IMR-90 (cell line): ENCODE data around the gene UBASH3A.

Source experiments
- BHLHE40 ChIP-seq: fragments of 150-350 bp; IDR thresholded peaks from 2 replicates; pipeline ENCODE4 v1.6.1; 2016; ENCODE audit warnings: mild to moderate bottlenecking, low read depth, low read length
- CEBPB ChIP-seq: IDR thresholded peaks from 2 replicates; pipeline ENCODE4 v1.6.1; 2012; ENCODE audit warnings: low read depth, low read length, improper control_type of control experiment
- CHD1 ChIP-seq: IDR thresholded peaks from 2 replicates; pipeline ENCODE4 v1.6.1; 2012; ENCODE audit warnings: low read depth, low read length, improper control_type of control experiment
- MAFK ChIP-seq: IDR thresholded peaks from 2 replicates; pipeline ENCODE4 v1.6.1; 2012; ENCODE audit warnings: low read depth, low read length, improper control_type of control experiment
- MAZ ChIP-seq: IDR thresholded peaks from 2 replicates; pipeline ENCODE4 v1.6.1; 2012; ENCODE audit warnings: low read depth, mild to moderate bottlenecking, low read length, improper control_type of control experiment, moderate library complexity, borderline replicate concordance
- NFE2L2 ChIP-seq: fragments of 150-350 bp; IDR thresholded peaks from 2 replicates; pipeline ENCODE4 v1.6.1; 2016; ENCODE audit warnings: low read depth, mild to moderate bottlenecking, low read length
- POLR2A ChIP-seq: IDR thresholded peaks from 2 replicates; pipeline ENCODE4 v1.6.1; 2012; ENCODE audit warnings: mild to moderate bottlenecking, low read depth, low read length
- RAD21 ChIP-seq: IDR thresholded peaks from 2 replicates; pipeline ENCODE4 v1.6.1; 2012; ENCODE audit warnings: low read length, improper control_type of control experiment
- RCOR1 ChIP-seq: IDR thresholded peaks from 2 replicates; pipeline ENCODE4 v1.6.1; 2012; ENCODE audit warnings: mild to moderate bottlenecking, low read length, improper control_type of control experiment; ENCODE audit not compliant: insufficient replicate concordance
- RFX5 ChIP-seq: IDR thresholded peaks from 2 replicates; pipeline ENCODE4 v1.8.0; 2012; ENCODE audit warnings: low read depth, mild to moderate bottlenecking, low read length, moderate library complexity
- SMC3 ChIP-seq: fragments of 150-350 bp; IDR thresholded peaks from 2 replicates; pipeline ENCODE4 v1.6.1; 2016; ENCODE audit warnings: low read depth, mild to moderate bottlenecking, antibody characterized with exemption, low read length, moderate library complexity
- TF ChIP-seq, protein P1 (sequence below): conservative IDR thresholded peaks from 2 replicates; pipeline ENCODE4 v1.5.1; 2012; ENCODE audit warnings: mild to moderate bottlenecking, low read depth, low read length, improper control_type of control experiment
- TF ChIP-seq, protein P2 (sequence below): fragments of 150-350 bp; IDR thresholded peaks from 2 replicates; pipeline ENCODE4 v1.6.1; 2017; ENCODE audit warnings: mild to moderate bottlenecking, antibody characterized with exemption, low read length, low read depth
- TF ChIP-seq, protein P3 (sequence below): fragments of 150-350 bp; IDR thresholded peaks from 2 replicates; pipeline ENCODE4 v1.6.1; 2016; ENCODE audit warnings: low read depth, mild to moderate bottlenecking, low read length, moderate library complexity, borderline replicate concordance

DNA sequence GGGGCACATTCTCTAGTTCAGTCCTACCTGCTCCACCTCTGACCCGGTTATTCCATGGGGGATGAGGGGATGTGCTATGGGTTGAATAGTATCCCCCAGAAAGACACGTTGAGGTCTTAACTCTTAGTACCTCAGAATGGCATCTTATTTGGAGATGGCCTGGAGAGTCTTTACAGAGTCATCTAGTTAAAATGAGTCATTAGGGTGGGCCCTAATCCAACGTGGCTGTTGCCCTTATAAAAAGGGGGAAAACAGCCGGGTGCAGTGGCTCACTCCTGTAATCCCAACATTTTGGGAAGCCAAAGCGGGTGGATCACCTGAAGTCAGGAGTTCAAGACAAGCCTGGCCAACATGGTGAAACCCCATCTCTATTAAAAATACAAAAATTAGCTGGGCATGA is 13.5 kb upstream of the UBASH3A start:
- TF ChIP-seq RAD21 (no peak), MAZ (no peak), POLR2A (no peak), NFE2L2 (no peak), RCOR1 (no peak), CHD1 (no peak), SMC3 (no peak), CEBPB (no peak), BHLHE40 (no peak), MAFK (no peak), RFX5 (no peak)
- TF ChIP-seq, protein P1, sequence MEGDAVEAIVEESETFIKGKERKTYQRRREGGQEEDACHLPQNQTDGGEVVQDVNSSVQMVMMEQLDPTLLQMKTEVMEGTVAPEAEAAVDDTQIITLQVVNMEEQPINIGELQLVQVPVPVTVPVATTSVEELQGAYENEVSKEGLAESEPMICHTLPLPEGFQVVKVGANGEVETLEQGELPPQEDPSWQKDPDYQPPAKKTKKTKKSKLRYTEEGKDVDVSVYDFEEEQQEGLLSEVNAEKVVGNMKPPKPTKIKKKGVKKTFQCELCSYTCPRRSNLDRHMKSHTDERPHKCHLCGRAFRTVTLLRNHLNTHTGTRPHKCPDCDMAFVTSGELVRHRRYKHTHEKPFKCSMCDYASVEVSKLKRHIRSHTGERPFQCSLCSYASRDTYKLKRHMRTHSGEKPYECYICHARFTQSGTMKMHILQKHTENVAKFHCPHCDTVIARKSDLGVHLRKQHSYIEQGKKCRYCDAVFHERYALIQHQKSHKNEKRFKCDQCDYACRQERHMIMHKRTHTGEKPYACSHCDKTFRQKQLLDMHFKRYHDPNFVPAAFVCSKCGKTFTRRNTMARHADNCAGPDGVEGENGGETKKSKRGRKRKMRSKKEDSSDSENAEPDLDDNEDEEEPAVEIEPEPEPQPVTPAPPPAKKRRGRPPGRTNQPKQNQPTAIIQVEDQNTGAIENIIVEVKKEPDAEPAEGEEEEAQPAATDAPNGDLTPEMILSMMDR: no peak
- TF ChIP-seq, protein P2, sequence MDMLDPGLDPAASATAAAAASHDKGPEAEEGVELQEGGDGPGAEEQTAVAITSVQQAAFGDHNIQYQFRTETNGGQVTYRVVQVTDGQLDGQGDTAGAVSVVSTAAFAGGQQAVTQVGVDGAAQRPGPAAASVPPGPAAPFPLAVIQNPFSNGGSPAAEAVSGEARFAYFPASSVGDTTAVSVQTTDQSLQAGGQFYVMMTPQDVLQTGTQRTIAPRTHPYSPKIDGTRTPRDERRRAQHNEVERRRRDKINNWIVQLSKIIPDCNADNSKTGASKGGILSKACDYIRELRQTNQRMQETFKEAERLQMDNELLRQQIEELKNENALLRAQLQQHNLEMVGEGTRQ: no peak
- TF ChIP-seq, protein P3, sequence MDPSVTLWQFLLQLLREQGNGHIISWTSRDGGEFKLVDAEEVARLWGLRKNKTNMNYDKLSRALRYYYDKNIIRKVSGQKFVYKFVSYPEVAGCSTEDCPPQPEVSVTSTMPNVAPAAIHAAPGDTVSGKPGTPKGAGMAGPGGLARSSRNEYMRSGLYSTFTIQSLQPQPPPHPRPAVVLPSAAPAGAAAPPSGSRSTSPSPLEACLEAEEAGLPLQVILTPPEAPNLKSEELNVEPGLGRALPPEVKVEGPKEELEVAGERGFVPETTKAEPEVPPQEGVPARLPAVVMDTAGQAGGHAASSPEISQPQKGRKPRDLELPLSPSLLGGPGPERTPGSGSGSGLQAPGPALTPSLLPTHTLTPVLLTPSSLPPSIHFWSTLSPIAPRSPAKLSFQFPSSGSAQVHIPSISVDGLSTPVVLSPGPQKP: no peak
